MM.1S (cell line): ENCODE results near the gene FBXO34.
A peak's percentile ranks its signal among the peaks of the same experiment; 100 is the strongest.
"Not testable (repeated sequence)": the region's sequence is repeated elsewhere in the genome, so short reads cannot be mapped to it uniquely, and the experiment has no call there.

Experiments
- DNase-seq: peaks from one replicate; pipeline ENCODE4 v3.0.0-alpha.2; 2015
- H2AFZ ChIP-seq: fragments of 300-600 bp; sonication (generic); 2 replicates; pipeline ENCODE4 v1.6.0; 2016; ENCODE audit warnings: antibody characterized with exemption, low read length
- H3F3A ChIP-seq: fragments of 300-600 bp; sonication (generic); 2 replicates; pipeline ENCODE4 v1.6.1; 2016; ENCODE audit warnings: mild to moderate bottlenecking, antibody characterized with exemption, low read length, moderate library complexity, mixed read lengths; ENCODE audit not compliant: insufficient read depth
- H3K27ac ChIP-seq: fragments of 300-600 bp; sonication (generic); 2 replicates; pipeline ENCODE4 v1.5.1; 2016; ENCODE audit warnings: mild to moderate bottlenecking, low read length
- H3K27me3 ChIP-seq: fragments of 300-600 bp; sonication (generic); replicated peaks from 2 replicates; pipeline ENCODE4 v1.6.0; 2016; ENCODE audit warnings: low read length; ENCODE audit not compliant: insufficient read depth
- H3K36me3 ChIP-seq: fragments of 300-600 bp; sonication (generic); replicated peaks from 2 replicates; pipeline ENCODE4 v1.6.1; 2016; ENCODE audit warnings: mild to moderate bottlenecking, low read length, mixed read lengths; ENCODE audit not compliant: insufficient read depth
- H3K4me1 ChIP-seq: fragments of 300-600 bp; sonication (generic); 2 replicates; pipeline ENCODE4 v1.6.1; 2016; ENCODE audit warnings: low read length, mixed read lengths
- H3K4me2 ChIP-seq: fragments of 300-600 bp; sonication (generic); 2 replicates; pipeline ENCODE4 v1.6.0; 2016; ENCODE audit warnings: low read depth, low read length
- H3K4me3 ChIP-seq: fragments of 300-600 bp; sonication (generic); 2 replicates; pipeline ENCODE4 v1.5.1; 2016; ENCODE audit warnings: low read length, mixed read lengths
- H3K79me2 ChIP-seq: fragments of 300-600 bp; sonication (generic); 2 replicates; pipeline ENCODE4 v1.6.1; 2016; ENCODE audit warnings: mixed run types, low read length, mixed read lengths
- H3K9ac ChIP-seq: fragments of 300-600 bp; sonication (generic); 2 replicates; pipeline ENCODE4 v1.6.1; 2016; ENCODE audit warnings: low read length, mixed read lengths
- H3K9me2 ChIP-seq: fragments of 300-600 bp; sonication (generic); replicated peaks from 2 replicates; pipeline ENCODE4 v1.6.1; 2016; ENCODE audit warnings: mild to moderate bottlenecking, low read length, mixed read lengths; ENCODE audit not compliant: insufficient read depth
- H3K9me3 ChIP-seq: fragments of 300-600 bp; sonication (generic); replicated peaks from 2 replicates; pipeline ENCODE4 v1.6.1; 2016; ENCODE audit warnings: mild to moderate bottlenecking, low read length, mixed read lengths; ENCODE audit not compliant: insufficient read depth
- H4K20me1 ChIP-seq: fragments of 300-600 bp; sonication (generic); 2 replicates; pipeline ENCODE4 v1.6.1; 2016; ENCODE audit warnings: mild to moderate bottlenecking, low read length, moderate library complexity, mixed read lengths; ENCODE audit not compliant: insufficient read depth
- EZH2 ChIP-seq: fragments of 300-600 bp; sonication (generic); optimal IDR thresholded peaks from 2 replicates; pipeline ENCODE3; 2017; ENCODE audit warnings: low read depth, mild to moderate bottlenecking, antibody characterized with exemption, low read length, mixed read lengths
- EZH2phosphoT487 ChIP-seq: fragments of 300-600 bp; sonication (generic); IDR thresholded peaks from 2 replicates; pipeline ENCODE4 v1.6.1; 2018; ENCODE audit warnings: antibody characterized with exemption, low read length
- TF ChIP-seq, protein P1 (sequence below): fragments of 300-600 bp; sonication (generic); IDR thresholded peaks from 2 replicates; pipeline ENCODE4 v1.5.1; 2016; ENCODE audit warnings: antibody characterized with exemption, low read length, mixed read lengths

FBXO34 gene

DNA sequence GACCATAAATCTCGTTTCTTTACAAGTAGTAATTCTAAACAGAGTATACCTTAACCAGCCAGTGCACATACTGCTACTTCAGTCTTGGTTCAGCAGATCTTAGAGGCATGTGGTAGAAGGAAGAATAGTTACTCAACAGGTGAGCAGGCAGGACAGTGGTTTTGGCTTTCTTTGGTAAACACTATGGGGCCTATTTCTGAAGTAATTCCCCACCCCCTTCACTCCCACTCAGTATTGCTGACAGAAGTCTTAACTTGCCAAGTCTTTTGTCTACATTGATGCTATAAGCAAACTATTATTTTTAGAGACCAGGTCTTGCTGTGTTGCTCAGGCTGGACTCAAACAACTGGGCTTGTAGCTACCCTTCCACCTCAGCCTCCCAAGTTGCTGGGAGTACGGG lies 68.5 kb downstream of the FBXO34 start:
- Histone ChIP-seq H3K9me3 (no peaks in the 10 kb centered on the region), H3K27me3 (no peaks in the 10 kb centered on the region), H2AFZ (no peak overlapping the region), H4K20me1 (no peaks in the 10 kb centered on the region), H3K79me2 (peaks cover 16% of the 10 kb centered on the region; the same call in 1 of the 2 replicates), H3F3A (no peaks in the 10 kb centered on the region; the same call in 1 of the 2 replicates), H3K36me3 (no peaks in the 10 kb centered on the region), H3K4me3 (no peak overlapping the region), H3K9me2 (no peaks in the 10 kb centered on the region), H3K4me2 (no peak overlapping the region), H3K27ac (peak overlapping the region; percentile 16; the same call in 1 of the 2 replicates), H3K4me1 (0 out of 2 replicates have a peak, but pooled peaks cover 11% of the 10 kb centered on the region), H3K9ac (no peak overlapping the region)
- peak; percentile 60 for DNase-seq
- TF ChIP-seq, protein P1, sequence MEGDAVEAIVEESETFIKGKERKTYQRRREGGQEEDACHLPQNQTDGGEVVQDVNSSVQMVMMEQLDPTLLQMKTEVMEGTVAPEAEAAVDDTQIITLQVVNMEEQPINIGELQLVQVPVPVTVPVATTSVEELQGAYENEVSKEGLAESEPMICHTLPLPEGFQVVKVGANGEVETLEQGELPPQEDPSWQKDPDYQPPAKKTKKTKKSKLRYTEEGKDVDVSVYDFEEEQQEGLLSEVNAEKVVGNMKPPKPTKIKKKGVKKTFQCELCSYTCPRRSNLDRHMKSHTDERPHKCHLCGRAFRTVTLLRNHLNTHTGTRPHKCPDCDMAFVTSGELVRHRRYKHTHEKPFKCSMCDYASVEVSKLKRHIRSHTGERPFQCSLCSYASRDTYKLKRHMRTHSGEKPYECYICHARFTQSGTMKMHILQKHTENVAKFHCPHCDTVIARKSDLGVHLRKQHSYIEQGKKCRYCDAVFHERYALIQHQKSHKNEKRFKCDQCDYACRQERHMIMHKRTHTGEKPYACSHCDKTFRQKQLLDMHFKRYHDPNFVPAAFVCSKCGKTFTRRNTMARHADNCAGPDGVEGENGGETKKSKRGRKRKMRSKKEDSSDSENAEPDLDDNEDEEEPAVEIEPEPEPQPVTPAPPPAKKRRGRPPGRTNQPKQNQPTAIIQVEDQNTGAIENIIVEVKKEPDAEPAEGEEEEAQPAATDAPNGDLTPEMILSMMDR, result no peak
- no peak for TF ChIP-seq EZH2phosphoT487
- TF ChIP-seq EZH2, result no peak

DNA sequence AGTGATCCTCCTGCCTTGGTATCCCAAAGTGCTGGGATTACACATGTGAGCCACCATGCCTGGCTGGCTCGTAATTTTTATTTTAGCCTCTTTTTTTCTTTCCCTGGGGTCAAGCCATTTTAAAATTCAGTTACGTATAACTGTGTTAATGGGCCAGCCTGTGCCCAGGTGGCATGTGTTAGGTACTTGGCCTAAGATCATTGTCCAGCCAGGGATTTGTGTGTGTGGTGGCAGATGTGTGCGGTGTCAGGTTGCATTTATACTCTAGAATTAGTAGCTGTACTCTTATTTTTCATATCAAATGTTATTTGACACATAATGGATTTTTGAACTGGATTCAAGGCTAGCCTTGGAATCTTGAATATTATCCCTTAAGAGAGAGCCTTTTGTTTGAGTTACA lies 69.3 kb downstream of the FBXO34 start:
- 0 out of 2 replicates have a peak, but pooled peaks cover 11% of the 10 kb centered on the region for H3K4me1 ChIP-seq
- DNase-seq, result no peak
- H3K79me2 ChIP-seq, result 0 out of 2 replicates have a peak, but pooled peaks cover 18% of the 10 kb centered on the region
- no peaks in the 10 kb centered on the region for H3K27me3 ChIP-seq
- H3K4me2 ChIP-seq, result no peak overlapping the region
- no peak overlapping the region for H2AFZ ChIP-seq
- no peak for TF ChIP-seq EZH2
- H4K20me1 ChIP-seq, result no peaks in the 10 kb centered on the region
- H3K4me3 ChIP-seq, result no peak overlapping the region
- H3K9me3 ChIP-seq, result no peaks in the 10 kb centered on the region
- H3K27ac ChIP-seq, result no peak overlapping the region
- H3K9me2 ChIP-seq, result no peaks in the 10 kb centered on the region
- no peak overlapping the region for H3K9ac ChIP-seq
- H3K36me3 ChIP-seq, result no peaks in the 10 kb centered on the region
- H3F3A ChIP-seq, result no peaks in the 10 kb centered on the region; the same call in 1 of the 2 replicates

DNA sequence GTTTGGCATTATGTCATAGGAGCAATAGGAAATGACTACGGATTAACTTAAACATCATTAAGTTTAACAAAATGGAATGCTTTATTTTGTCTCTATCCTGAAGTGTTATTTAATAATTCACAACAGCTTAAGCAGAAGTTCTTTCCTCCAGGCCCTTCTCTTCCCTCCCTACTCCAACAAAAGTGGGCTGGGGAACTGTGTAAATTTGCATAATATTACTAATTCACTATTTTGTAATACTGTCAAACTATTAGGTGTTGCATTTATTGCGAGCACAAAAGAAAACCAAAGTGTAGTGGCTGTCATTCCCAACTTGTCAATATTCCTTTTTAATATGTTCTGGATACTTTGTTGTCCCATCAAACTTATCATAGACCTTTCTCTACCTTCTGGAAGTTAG lies 70.6 kb downstream of the FBXO34 start:
- no peaks in the 10 kb centered on the region; the same call in 1 of the 2 replicates for H3F3A ChIP-seq
- no peak overlapping the region for H3K4me3 ChIP-seq
- no peaks in the 10 kb centered on the region for H3K27me3 ChIP-seq
- H2AFZ ChIP-seq, result no peak overlapping the region
- H3K9ac ChIP-seq, result no peak overlapping the region
- H3K27ac ChIP-seq, result no peak overlapping the region
- H3K9me2 ChIP-seq, result no peaks in the 10 kb centered on the region
- H3K4me2 ChIP-seq, result no peak overlapping the region
- H4K20me1 ChIP-seq, result no peaks in the 10 kb centered on the region
- 0 out of 2 replicates have a peak, but pooled peaks cover 18% of the 10 kb centered on the region for H3K79me2 ChIP-seq
- no peaks in the 10 kb centered on the region for H3K9me3 ChIP-seq
- H3K36me3 ChIP-seq, result no peaks in the 10 kb centered on the region
- H3K4me1 ChIP-seq, result 0 out of 2 replicates have a peak, but pooled peaks cover 11% of the 10 kb centered on the region
- no peak for TF ChIP-seq EZH2
- TF ChIP-seq, protein P1, result no peak
- no peak for TF ChIP-seq EZH2phosphoT487
- DNase-seq, result no peak

DNA sequence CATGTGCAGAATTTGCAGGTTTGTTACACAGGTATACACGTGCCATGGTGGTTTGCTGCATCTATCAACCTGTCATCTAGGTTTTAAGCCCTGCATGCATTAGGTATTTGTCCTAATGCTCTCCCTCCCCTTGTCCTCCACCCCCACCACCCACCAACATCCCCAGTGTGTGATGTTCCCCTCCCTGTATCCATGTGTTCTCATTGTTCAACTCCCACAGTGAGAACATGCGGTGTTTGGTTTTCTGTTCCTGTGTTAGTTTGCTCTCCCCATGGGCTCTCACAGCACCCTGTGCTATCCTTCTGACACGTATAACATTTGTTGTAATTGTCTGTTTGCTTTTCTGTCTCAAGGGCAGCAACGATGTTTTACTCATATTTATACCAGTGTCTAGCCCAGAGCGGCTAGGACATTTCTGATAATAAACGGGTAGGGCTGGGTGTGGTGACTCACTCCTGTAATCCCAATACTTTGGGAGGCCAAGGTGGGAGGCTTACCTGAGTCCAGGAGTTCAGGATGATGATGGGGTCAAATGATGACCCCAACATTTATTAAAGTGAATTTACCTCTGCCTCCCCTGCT lies 73.5 kb downstream of the FBXO34 start:
- not testable (repeated sequence) for H3K4me2 ChIP-seq, H3F3A ChIP-seq, H3K9me2 ChIP-seq, H4K20me1 ChIP-seq, H3K4me3 ChIP-seq, DNase-seq, H3K9me3 ChIP-seq, H3K36me3 ChIP-seq, H3K27ac ChIP-seq, H3K27me3 ChIP-seq, H3K9ac ChIP-seq, H3K4me1 ChIP-seq, H2AFZ ChIP-seq
- H3K79me2 ChIP-seq, result peaks cover 18% of the 10 kb centered on the region; the same call in 1 of the 2 replicates
